ENCODE data around the gene CSNK2A1.

Gene CSNK2A1

GRCh38 chr20:574297-574942 lies 30.8 kb upstream of the CSNK2A1 start:
- TF ChIP-seq EZH2phosphoT487 (conservative IDR thresholded peaks at IDR 0.05; ENCODE audit: low read length), result no peak
- no peak for TF ChIP-seq CTCF (IDR thresholded peaks at IDR 0.05; ENCODE audit: insufficient read depth, low read length, poor library complexity, severe bottlenecking)
- no peaks in the 10 kb centered on the region for H3F3A ChIP-seq (ENCODE audit: insufficient read depth)
- H3K9ac ChIP-seq (ENCODE audit: low read length), result no peak overlapping the region

DNA sequence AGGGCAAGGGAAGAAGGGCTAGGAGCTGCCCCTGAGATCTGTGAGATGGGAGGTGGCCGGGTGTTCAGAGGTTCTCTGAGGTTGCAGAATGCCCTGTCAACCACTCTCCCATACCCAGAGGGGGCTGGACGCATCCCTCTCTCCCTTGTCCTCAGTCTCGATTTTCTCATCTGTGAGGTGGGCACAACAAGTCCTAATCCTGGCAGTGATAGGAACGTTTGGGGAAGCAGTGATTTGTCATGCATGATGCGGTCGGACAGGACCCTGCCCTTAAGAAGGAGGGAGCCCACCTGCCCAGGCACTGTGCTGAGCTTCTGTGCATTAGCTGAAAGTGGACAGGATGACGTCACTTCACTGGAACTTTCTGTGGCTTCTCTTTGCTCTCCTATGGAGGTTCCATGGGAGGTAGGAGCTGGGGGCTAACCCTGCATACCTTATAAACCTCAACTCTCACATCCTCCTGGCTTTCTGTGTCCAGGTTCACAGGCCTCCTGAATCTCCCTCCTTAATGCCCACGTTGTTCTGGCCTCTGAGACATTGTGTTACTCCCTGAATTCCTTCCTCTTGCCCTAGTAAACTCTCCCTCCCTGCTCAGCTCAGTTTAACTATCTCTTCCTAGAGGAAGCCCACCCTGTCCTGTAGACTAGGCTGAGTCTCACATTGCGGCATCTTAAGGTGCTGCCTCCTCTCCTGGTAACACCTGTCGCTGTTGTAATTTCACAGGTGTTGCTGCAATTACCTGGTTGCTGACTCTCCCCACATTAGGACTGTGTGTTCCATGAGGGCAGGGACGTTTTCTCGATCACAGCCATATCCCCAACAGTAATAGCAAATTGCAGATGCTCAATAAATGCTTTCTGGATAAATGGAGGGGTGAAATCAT lies 30.1 kb upstream of the CSNK2A1 start:
- no peaks in the 10 kb centered on the region for H3K27me3 ChIP-seq (ENCODE audit: low read length)
- no peak overlapping the region for H3K4me3 ChIP-seq (ENCODE audit: insufficient read depth, low read length, poor library complexity, severe bottlenecking)
- no peak overlapping the region for H3K9ac ChIP-seq (ENCODE audit: low read length)
- no peaks in the 10 kb centered on the region for H3K9me3 ChIP-seq (ENCODE audit: insufficient read depth, low read length)
- no peaks in the 10 kb centered on the region for H3K36me3 ChIP-seq (ENCODE audit: low read length)
- no peaks in the 10 kb centered on the region for H3F3A ChIP-seq (ENCODE audit: insufficient read depth)
- no peaks in the 10 kb centered on the region for H4K20me1 ChIP-seq (ENCODE audit: low read depth, low read length)
- no peaks in the 10 kb centered on the region for H3K79me2 ChIP-seq (ENCODE audit: insufficient read depth, low read length)
- no peak overlapping the region for H3K4me2 ChIP-seq (ENCODE audit: low read depth, low read length, poor library complexity, severe bottlenecking)
- H3K27ac ChIP-seq (ENCODE audit: low read depth, low read length), result no peak overlapping the region
- TF ChIP-seq EZH2phosphoT487 (conservative IDR thresholded peaks at IDR 0.05; ENCODE audit: low read length) (no peak), CTCF (IDR thresholded peaks at IDR 0.05; ENCODE audit: insufficient read depth, low read length, poor library complexity, severe bottlenecking) (no peak)
- H2AFZ ChIP-seq (ENCODE audit: low read depth, low read length, severe bottlenecking), result no peak overlapping the region
- no peaks in the 10 kb centered on the region for H3K9me2 ChIP-seq (replicated peaks; ENCODE audit: insufficient read depth, low read length)

More at GRCh38 chr20:574297-574942, 30.8 kb upstream of the CSNK2A1 start:
- Histone ChIP-seq H4K20me1 (ENCODE audit: low read depth, low read length) (no peaks in the 10 kb centered on the region), H3K36me3 (ENCODE audit: low read length) (no peaks in the 10 kb centered on the region), H3K27me3 (ENCODE audit: low read length) (no peaks in the 10 kb centered on the region), H3K27ac (ENCODE audit: low read depth, low read length) (no peak overlapping the region), H3K79me2 (ENCODE audit: insufficient read depth, low read length) (no peaks in the 10 kb centered on the region), H3K9me3 (ENCODE audit: insufficient read depth, low read length) (no peaks in the 10 kb centered on the region), H2AFZ (ENCODE audit: low read depth, low read length, severe bottlenecking) (no peak overlapping the region), H3K4me3 (ENCODE audit: insufficient read depth, low read length, poor library complexity, severe bottlenecking) (no peak overlapping the region), H3K4me2 (ENCODE audit: low read depth, low read length, poor library complexity, severe bottlenecking) (no peak overlapping the region), H3K9me2 (replicated peaks; ENCODE audit: insufficient read depth, low read length) (no peaks in the 10 kb centered on the region)

GRCh38 chr20:572727-573126 lies 29.1 kb upstream of the CSNK2A1 start:
- Histone ChIP-seq H3F3A (ENCODE audit: insufficient read depth) (no peaks in the 10 kb centered on the region), H3K79me2 (ENCODE audit: insufficient read depth, low read length) (no peaks in the 10 kb centered on the region), H3K9me2 (replicated peaks; ENCODE audit: insufficient read depth, low read length) (no peaks in the 10 kb centered on the region), H3K4me2 (ENCODE audit: low read depth, low read length, poor library complexity, severe bottlenecking) (no peak overlapping the region), H2AFZ (ENCODE audit: low read depth, low read length, severe bottlenecking) (no peak overlapping the region), H3K27me3 (ENCODE audit: low read length) (no peaks in the 10 kb centered on the region), H4K20me1 (ENCODE audit: low read depth, low read length) (no peaks in the 10 kb centered on the region), H3K9me3 (ENCODE audit: insufficient read depth, low read length) (no peaks in the 10 kb centered on the region), H3K36me3 (ENCODE audit: low read length) (no peaks in the 10 kb centered on the region), H3K9ac (ENCODE audit: low read length) (no peak overlapping the region), H3K27ac (ENCODE audit: low read depth, low read length) (no peak overlapping the region), H3K4me3 (ENCODE audit: insufficient read depth, low read length, poor library complexity, severe bottlenecking) (no peak overlapping the region)
- TF ChIP-seq CTCF (IDR thresholded peaks at IDR 0.05; ENCODE audit: insufficient read depth, low read length, poor library complexity, severe bottlenecking), result no peak
- no peak for TF ChIP-seq EZH2phosphoT487 (conservative IDR thresholded peaks at IDR 0.05; ENCODE audit: low read length)

Measured in SU-DHL-6 (cell line).